RKO (cell line): ENCODE measurements around the gene HTR3A.

Experiments
- DNase-seq: peaks from one replicate; pipeline ENCODE4 v3.0.0-alpha.2; 2016; ENCODE audit warnings: low spot score

Gene HTR3A

GRCh38 chr11:114019046-114019445, 44.1 kb downstream of the HTR3A start:
- no peak for DNase-seq

DNA sequence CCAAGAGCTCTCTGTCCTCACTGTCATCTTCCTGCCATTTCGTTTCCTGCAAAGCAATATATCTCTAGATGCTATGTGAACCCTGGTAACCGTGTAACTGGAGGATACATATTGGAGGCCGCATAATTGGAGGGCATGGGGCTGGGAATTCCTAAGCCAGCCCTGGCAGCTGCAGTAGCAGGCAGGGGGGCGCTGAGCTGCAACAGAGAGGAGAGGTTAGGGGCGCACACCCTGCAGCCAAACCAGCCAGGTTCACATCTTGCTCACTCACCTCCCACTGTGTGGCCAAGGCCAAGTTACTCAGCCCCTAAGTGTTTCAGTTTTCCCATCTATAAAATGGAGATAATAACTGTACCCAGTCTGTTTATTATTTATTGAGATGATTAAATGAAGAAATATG, 44.7 kb downstream of the HTR3A start:
- no peak for DNase-seq

GRCh38 chr11:114025329-114025907, 50.5 kb downstream of the HTR3A start:
- no peak for DNase-seq

DNA sequence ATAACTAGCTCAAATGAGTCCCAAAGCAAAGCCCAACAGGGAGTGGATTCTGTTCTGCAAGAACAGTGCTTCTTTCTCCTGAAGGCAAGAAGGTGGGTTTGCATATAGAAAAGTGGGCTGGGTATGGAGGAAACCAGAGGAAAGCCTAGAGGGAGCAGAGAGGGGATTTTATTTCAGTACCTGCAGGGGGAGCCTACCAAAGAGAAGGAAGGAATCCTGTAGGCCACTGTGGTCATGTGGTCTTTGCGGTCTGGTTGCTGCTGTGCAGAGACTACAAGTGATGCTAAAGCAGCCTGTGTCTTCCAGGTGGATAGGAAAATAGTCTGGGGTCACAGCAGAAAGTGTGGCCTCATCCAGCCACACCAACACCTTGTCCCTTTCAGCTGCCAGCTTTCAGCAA, 51.4 kb downstream of the HTR3A start:
- DNase-seq: peak; percentile 3

- DNase-seq: no peak
These were observed 52.5 kb downstream of the HTR3A start for GRCh38 chr11:114027391-114027790.

DNA sequence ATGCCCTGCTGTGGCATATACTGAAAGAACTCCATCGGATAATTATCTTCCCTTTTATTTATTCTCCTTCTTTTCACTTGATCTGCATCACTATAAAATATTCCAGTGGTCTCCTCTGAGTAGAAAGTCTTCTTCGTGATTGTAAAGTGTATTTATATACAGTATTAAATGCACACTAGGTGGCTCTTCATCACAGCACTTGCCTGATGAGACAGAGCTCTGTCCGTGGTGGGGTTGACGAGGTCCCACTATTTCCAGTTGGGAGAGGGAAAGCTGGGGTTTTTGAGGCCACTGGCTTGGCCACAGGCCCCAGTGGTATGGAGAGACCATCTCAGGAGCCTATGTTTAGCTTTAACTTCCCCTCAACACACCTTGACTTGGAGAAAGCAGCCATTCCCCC, 53.0 kb downstream of the HTR3A start:
- DNase-seq: no peak

DNA sequence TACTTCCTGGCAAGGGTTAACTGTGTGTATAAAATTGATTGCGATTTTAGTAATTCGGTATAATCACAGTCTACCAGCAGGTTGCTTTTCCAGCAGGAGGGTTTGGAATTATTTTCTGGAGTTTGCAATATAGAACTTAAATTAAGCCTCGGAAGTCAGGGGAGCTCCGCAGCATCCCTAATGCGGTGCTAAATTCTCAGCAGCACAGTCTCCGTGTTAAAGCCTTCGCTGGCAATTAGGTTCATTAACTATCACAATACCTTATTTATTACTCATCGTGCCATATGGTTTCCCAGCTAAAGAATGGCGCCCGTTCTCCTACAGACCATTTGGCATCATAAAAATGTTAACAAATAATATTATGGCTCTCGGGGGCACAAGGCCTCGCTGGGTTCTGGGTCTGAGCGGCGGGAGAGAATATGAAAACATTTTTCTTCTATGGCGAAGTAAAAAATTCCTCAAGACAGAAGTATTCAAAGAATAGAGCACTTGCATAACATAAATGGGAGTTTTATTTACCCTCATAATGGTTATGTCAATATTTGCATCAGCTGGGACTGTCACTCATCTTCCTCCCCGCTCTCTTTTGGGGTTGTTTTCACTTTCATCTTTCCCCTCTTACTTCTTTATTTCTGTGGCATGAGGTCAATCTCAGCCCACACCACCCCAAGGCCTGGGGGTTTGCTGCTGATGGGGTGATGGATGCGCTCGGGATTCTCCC, 56.5 kb downstream of the HTR3A start:
- DNase-seq: no peak

DNA sequence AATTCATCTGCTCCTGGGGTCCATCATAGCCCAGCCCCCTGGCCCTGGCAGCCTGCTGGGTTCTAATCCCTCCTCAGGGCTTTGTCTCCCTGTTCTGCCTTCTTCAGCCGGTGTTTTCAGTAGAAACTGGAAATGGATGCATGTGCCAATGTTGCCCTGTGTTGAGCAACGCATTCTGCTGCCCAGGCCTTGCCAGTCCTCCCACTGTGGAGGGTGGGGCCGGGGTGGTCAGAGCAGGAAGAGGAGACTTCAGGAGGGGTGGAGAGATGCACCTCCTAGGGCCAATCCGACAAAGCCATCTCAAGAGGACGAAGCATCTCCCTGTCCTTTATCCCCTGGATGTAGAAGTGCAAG, 57.0 kb downstream of the HTR3A start:
- DNase-seq: no peak

DNA sequence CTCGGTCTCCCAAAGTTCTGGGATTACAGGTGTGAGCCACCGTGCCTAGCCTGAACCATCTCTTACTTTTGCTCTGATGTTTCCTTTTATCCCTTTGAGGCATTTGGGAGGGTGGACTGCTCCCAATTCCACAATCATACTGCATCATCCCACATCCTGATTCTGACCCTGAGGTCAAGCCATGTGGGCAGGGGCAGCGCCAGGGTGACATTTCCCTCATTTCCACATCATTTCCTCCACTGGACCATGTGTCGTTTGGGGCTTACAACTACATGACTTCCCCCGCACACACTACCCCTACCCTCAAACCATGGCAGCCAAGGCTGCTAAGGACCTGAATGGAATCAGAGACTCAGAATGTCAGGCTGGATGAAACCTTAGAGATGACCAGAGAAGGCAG, 58.2 kb downstream of the HTR3A start:
- no peak for DNase-seq

GRCh38 chr11:114033572-114033971, 58.7 kb downstream of the HTR3A start:
- DNase-seq: no peak

GRCh38 chr11:114034956-114035355, 60.0 kb downstream of the HTR3A start:
- no peak for DNase-seq

GRCh38 chr11:114036147-114036811, 61.4 kb downstream of the HTR3A start:
- DNase-seq: peak; percentile 69

DNA sequence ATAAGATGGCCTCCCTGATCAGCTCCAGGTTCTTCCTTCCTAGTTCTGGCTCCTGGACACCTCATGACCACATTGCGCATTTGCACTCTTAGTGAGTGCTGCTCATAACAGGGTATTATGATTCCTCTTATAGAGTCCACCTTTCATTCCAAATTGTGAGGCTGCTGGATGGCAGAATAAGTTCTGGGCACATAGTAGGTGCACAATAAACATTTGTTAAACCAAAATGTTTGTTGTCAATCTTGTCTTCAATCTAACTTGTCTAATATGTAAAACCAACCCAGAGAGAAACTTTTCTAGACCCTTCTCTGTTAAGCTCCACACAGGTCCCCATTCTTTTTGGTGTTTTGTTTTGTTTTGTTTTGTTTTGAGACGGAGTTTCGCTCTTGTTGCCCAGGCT, 62.0 kb downstream of the HTR3A start:
- no peak for DNase-seq

GRCh38 chr11:114039551-114039950, 64.6 kb downstream of the HTR3A start:
- no peak for DNase-seq
